Panc1 (cell line): Measurements from ENCODE around the gene SLX4IP. TPM values are rescaled to one million over a fixed set of nuclear protein-coding genes. Genes with fewer than 3 reads are reported as not detected.

Experiments
- ATAC-seq: fragments of 200-7000 bp; cut with Tn5 transposase; 2 replicates; pipeline ENCODE4 v1.9.1; 2020; ENCODE audit warnings: mild to moderate bottlenecking, moderate library complexity
- BruUV-seq: library from RNA; stranded (reverse); fragments of 400-500 nt; replicated peaks from 2 replicates; lab custom pipeline; 2021; lab: Mats Ljungman, UMichigan
- CTCF ChIA-PET: fragments of 300-600 bp; sonication (Branson Sonifier 250); formaldehyde crosslinking; loops from one replicate; lab custom pipeline; 2022; ENCODE audit warnings: antibody characterized with exemption; lab: Charles Lee
- POLR2A ChIA-PET: fragments of 300-600 bp; sonication (Branson Sonifier 250); formaldehyde crosslinking; loops from one replicate; lab custom pipeline; 2022; ENCODE audit warnings: antibody characterized with exemption; lab: Charles Lee
- DNase-seq: peaks from one replicate; pipeline ENCODE4 v3.0.0-alpha.2; 2010; ENCODE audit warnings: low read depth, low spot score
- H3K27ac ChIP-seq: 2 replicates; pipeline ENCODE4 v1.5.1; 2011; ENCODE audit warnings: mild to moderate bottlenecking, low read length, inconsistent platforms
- H3K27me3 ChIP-seq: fragments of 200-500 bp; sonication (Bioruptor generic); 2 replicates; pipeline ENCODE4 v1.6.0; 2014; ENCODE audit warnings: low read length, inconsistent platforms; ENCODE audit not compliant: control insufficient read depth, insufficient read depth
- H3K36me3 ChIP-seq: fragments of 200-500 bp; sonication (Bioruptor generic); 2 replicates; pipeline ENCODE4 v1.5.1; 2014; ENCODE audit warnings: inconsistent platforms, mild to moderate bottlenecking, low read length, moderate library complexity; ENCODE audit not compliant: control insufficient read depth, insufficient read depth
- H3K4me1 ChIP-seq: 2 replicates; pipeline ENCODE4 v1.5.1; 2011; ENCODE audit warnings: inconsistent platforms, mild to moderate bottlenecking, low read length, moderate library complexity; ENCODE audit not compliant: control insufficient read depth, insufficient read depth
- H3K4me3 ChIP-seq, 2 experiments: 2 replicates each; pipeline ENCODE4 v1.5.1; 2011 to 2012; ENCODE audit warnings: low read depth in 2 of 2, low read length in 2 of 2, mild to moderate bottlenecking in 2 of 2, inconsistent platforms in 1 of 2, moderate library complexity in 1 of 2
- H3K9me3 ChIP-seq: fragments of 200-500 bp; sonication (Bioruptor generic); 2 replicates; pipeline ENCODE4 v1.5.1; 2014; ENCODE audit warnings: low read depth, mild to moderate bottlenecking, inconsistent platforms, low read length, moderate library complexity; ENCODE audit not compliant: control insufficient read depth, insufficient read depth
- POLR2AphosphoS5 ChIP-seq: IDR thresholded peaks from 2 replicates; pipeline ENCODE4 v1.6.1; 2012; ENCODE audit warnings: mild to moderate bottlenecking, low read depth, low read length, moderate library complexity
- SIN3A ChIP-seq: IDR thresholded peaks from 2 replicates; pipeline ENCODE4 v1.6.1; 2012; ENCODE audit warnings: low read depth, mild to moderate bottlenecking, low read length, moderate library complexity, borderline replicate concordance; ENCODE audit not compliant: insufficient read depth
- TCF7L2 ChIP-seq: IDR thresholded peaks from 2 replicates; pipeline ENCODE4 v1.6.1; 2011; ENCODE audit warnings: mild to moderate bottlenecking, low read depth, low read length, inconsistent platforms
- in situ Hi-C: cut with HindIII; loops from 2 replicates; pipeline ENCODE4 v1.10.0; 2016; ENCODE audit warnings: low sequenced_read_pairs, low pct_unique_long_range_greater_than_20kb
- intact Hi-C: fragments of 100-400 bp; cut with micrococcal nuclease; formaldehyde crosslinking; loops from one replicate; pipeline ENCODE4 v1.10.0; 2022; ENCODE audit not compliant: unreplicated experiment
- total RNA-seq: library from RNA; stranded (reverse); gene quantifications from one replicate; pipeline ENCODE4 v1.2.1, GENCODE V29; 2021; ENCODE audit not compliant: unreplicated experiment
- TF ChIP-seq, protein P1 (sequence below): fragments of 450-650 bp; IDR thresholded peaks from 2 replicates; pipeline ENCODE4 v1.5.1; 2017; ENCODE audit warnings: mild to moderate bottlenecking
- TF ChIP-seq, protein P2 (sequence below), 2 experiments: IDR thresholded peaks; 2 replicates each; pipeline ENCODE4 v1.6.1; 2011 to 2012; ENCODE audit warnings: low read depth in 2 of 2, control low read depth in 1 of 2, low read length in 1 of 2, mild to moderate bottlenecking in 1 of 2, moderate library complexity in 1 of 2; ENCODE audit not compliant: insufficient read depth in 1 of 2

Gene SLX4IP
- total RNA-seq, 1 experiment from 2014 or later: 5.4 TPM

DNA sequence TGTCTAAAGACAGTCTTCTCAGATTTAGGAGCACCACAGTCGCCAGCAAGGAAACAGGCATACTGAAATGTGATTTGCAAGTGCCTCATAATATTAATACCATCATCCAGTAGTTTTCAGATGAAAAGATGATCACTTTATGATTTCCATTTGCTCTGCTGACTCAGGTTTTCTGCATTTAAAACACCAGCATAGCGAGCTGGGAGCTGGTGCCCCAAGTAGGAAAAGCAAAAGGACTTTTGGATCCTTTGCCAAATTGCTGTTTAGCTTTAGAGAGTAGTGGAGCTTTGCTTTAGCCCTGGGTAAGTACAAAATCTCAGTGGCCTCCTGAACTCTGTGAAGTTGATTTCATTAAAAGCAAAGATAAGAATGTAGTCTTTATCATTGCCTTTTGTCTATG is 160.2 kb downstream of the SLX4IP start:
- H3K36me3 ChIP-seq: no peaks in the 10 kb centered on the region
- H3K27ac ChIP-seq: no peak overlapping the region
- peaks cover 6% of the 10 kb centered on the region; the same call in 1 of the 2 replicates for H3K4me1 ChIP-seq
- DNase-seq (no peak), ATAC-seq (no peak)
- no TSS peak for BruUV-seq
- no peaks in the 10 kb centered on the region for H3K9me3 ChIP-seq
- no peaks in the 10 kb centered on the region for H3K27me3 ChIP-seq
- intact Hi-C loops (no loop called here), in situ Hi-C loops (no loop called here)
- TF ChIP-seq, protein P1, sequence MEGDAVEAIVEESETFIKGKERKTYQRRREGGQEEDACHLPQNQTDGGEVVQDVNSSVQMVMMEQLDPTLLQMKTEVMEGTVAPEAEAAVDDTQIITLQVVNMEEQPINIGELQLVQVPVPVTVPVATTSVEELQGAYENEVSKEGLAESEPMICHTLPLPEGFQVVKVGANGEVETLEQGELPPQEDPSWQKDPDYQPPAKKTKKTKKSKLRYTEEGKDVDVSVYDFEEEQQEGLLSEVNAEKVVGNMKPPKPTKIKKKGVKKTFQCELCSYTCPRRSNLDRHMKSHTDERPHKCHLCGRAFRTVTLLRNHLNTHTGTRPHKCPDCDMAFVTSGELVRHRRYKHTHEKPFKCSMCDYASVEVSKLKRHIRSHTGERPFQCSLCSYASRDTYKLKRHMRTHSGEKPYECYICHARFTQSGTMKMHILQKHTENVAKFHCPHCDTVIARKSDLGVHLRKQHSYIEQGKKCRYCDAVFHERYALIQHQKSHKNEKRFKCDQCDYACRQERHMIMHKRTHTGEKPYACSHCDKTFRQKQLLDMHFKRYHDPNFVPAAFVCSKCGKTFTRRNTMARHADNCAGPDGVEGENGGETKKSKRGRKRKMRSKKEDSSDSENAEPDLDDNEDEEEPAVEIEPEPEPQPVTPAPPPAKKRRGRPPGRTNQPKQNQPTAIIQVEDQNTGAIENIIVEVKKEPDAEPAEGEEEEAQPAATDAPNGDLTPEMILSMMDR: no peak
- TF ChIP-seq, protein P2, sequence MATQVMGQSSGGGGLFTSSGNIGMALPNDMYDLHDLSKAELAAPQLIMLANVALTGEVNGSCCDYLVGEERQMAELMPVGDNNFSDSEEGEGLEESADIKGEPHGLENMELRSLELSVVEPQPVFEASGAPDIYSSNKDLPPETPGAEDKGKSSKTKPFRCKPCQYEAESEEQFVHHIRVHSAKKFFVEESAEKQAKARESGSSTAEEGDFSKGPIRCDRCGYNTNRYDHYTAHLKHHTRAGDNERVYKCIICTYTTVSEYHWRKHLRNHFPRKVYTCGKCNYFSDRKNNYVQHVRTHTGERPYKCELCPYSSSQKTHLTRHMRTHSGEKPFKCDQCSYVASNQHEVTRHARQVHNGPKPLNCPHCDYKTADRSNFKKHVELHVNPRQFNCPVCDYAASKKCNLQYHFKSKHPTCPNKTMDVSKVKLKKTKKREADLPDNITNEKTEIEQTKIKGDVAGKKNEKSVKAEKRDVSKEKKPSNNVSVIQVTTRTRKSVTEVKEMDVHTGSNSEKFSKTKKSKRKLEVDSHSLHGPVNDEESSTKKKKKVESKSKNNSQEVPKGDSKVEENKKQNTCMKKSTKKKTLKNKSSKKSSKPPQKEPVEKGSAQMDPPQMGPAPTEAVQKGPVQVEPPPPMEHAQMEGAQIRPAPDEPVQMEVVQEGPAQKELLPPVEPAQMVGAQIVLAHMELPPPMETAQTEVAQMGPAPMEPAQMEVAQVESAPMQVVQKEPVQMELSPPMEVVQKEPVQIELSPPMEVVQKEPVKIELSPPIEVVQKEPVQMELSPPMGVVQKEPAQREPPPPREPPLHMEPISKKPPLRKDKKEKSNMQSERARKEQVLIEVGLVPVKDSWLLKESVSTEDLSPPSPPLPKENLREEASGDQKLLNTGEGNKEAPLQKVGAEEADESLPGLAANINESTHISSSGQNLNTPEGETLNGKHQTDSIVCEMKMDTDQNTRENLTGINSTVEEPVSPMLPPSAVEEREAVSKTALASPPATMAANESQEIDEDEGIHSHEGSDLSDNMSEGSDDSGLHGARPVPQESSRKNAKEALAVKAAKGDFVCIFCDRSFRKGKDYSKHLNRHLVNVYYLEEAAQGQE (IDR thresholded peaks at IDR 0.05; ENCODE audit: insufficient read depth in 1 of 2, low read depth in 2 of 2, low read length in 1 of 2): no peak
- no peak for TF ChIP-seq TCF7L2
- TF ChIP-seq SIN3A: no peak
- no peak for TF ChIP-seq POLR2AphosphoS5
- no peak overlapping the region for H3K4me3 ChIP-seq
- POLR2A ChIA-PET: no interaction called here
- CTCF ChIA-PET: no interaction called here

DNA sequence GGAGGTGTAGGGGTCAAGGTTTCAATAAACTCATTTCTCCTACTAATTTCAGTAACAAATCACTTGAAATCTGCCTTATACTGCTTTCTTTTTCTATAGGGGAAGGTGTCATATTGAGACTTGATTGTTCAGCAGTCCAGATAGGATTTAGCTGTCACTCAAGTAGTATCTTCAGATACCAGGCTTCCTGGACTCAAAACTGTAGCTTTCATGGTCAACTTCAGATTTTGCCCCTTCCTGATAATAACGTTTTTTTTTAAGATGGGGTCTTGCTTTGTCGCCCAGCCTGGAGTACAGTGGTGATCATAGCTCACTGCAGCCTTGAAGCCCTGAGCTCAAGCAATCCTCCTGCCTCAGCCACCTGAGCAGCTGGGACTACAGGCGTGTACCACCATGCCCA is 160.9 kb downstream of the SLX4IP start:
- in situ Hi-C loops: no loop called here
- BruUV-seq: no TSS peak
- ATAC-seq (no peak), DNase-seq (no peak)
- Histone ChIP-seq H3K27me3 (no peaks in the 10 kb centered on the region), H3K4me3 (no peak overlapping the region), H3K9me3 (no peaks in the 10 kb centered on the region), H3K27ac (no peak overlapping the region), H3K4me1 (peaks cover 6% of the 10 kb centered on the region; the same call in 1 of the 2 replicates), H3K36me3 (no peaks in the 10 kb centered on the region)
- TF ChIP-seq, protein P1: no peak
- TF ChIP-seq, protein P2 (IDR thresholded peaks at IDR 0.05; ENCODE audit: insufficient read depth in 1 of 2, low read depth in 2 of 2, low read length in 1 of 2): no peak
- TF ChIP-seq TCF7L2: no peak
- TF ChIP-seq SIN3A: no peak
- no peak for TF ChIP-seq POLR2AphosphoS5
- intact Hi-C loops: no loop called here
- POLR2A ChIA-PET: no interaction called here
- CTCF ChIA-PET: no interaction called here
